ENCODE measurements around the gene SARNP.

The SARNP gene

GRCh38 chr12:55721601-55722213, 95.8 kb downstream of the SARNP start:
- H3K4me3 ChIP-seq (ENCODE audit: low read length), result no peak overlapping the region
- no peak overlapping the region for H3K4me2 ChIP-seq (ENCODE audit: low read length)
- H3K36me3 ChIP-seq (replicated peaks; ENCODE audit: low read depth, low read length), result peaks cover 7% of the 10 kb centered on the region
- H3K9ac ChIP-seq (ENCODE audit: low read length), result no peak overlapping the region
- peaks cover 6% of the 10 kb centered on the region; the same call in 1 of the 2 replicates for H3K79me2 ChIP-seq (ENCODE audit: low read length)
- no peak for TF ChIP-seq EZH2phosphoT487 (IDR thresholded peaks at IDR 0.05; ENCODE audit: low read depth)
- no peak for TF ChIP-seq CTCF (IDR thresholded peaks at IDR 0.05; ENCODE audit: low read depth, low read length)
- H3K4me1 ChIP-seq (ENCODE audit: low read length), result peaks cover 9% of the 10 kb centered on the region
- H2AFZ ChIP-seq (ENCODE audit: low read depth, low read length), result no peak overlapping the region
- no peaks in the 10 kb centered on the region for H3K9me3 ChIP-seq (ENCODE audit: insufficient read depth, low read length)
- H3K27me3 ChIP-seq (ENCODE audit: low read depth, low read length), result no peaks in the 10 kb centered on the region
- no peaks in the 10 kb centered on the region for H4K20me1 ChIP-seq (ENCODE audit: insufficient read depth, low read length)
- H3K27ac ChIP-seq (ENCODE audit: low read length), result no peak overlapping the region

GRCh38 chr12:55720894-55721444, 96.6 kb downstream of the SARNP start:
- peaks cover 7% of the 10 kb centered on the region; the same call in 1 of the 2 replicates for H3K79me2 ChIP-seq (ENCODE audit: low read length)
- TF ChIP-seq CTCF (IDR thresholded peaks at IDR 0.05; ENCODE audit: low read depth, low read length) (peak; percentile 32), EZH2phosphoT487 (IDR thresholded peaks at IDR 0.05; ENCODE audit: low read depth) (no peak)
- H3K27me3 ChIP-seq (ENCODE audit: low read depth, low read length), result no peaks in the 10 kb centered on the region
- no peak overlapping the region for H3K4me2 ChIP-seq (ENCODE audit: low read length)
- H2AFZ ChIP-seq (ENCODE audit: low read depth, low read length), result no peak overlapping the region
- no peaks in the 10 kb centered on the region for H3K9me3 ChIP-seq (ENCODE audit: insufficient read depth, low read length)
- H3K4me3 ChIP-seq (ENCODE audit: low read length), result no peak overlapping the region
- peaks cover 7% of the 10 kb centered on the region for H3K36me3 ChIP-seq (replicated peaks; ENCODE audit: low read depth, low read length)
- no peak overlapping the region for H3K27ac ChIP-seq (ENCODE audit: low read length)
- H4K20me1 ChIP-seq (ENCODE audit: insufficient read depth, low read length), result no peaks in the 10 kb centered on the region
- H3K4me1 ChIP-seq (ENCODE audit: low read length), result peaks cover 9% of the 10 kb centered on the region
- H3K9ac ChIP-seq (ENCODE audit: low read length), result no peak overlapping the region

DNA sequence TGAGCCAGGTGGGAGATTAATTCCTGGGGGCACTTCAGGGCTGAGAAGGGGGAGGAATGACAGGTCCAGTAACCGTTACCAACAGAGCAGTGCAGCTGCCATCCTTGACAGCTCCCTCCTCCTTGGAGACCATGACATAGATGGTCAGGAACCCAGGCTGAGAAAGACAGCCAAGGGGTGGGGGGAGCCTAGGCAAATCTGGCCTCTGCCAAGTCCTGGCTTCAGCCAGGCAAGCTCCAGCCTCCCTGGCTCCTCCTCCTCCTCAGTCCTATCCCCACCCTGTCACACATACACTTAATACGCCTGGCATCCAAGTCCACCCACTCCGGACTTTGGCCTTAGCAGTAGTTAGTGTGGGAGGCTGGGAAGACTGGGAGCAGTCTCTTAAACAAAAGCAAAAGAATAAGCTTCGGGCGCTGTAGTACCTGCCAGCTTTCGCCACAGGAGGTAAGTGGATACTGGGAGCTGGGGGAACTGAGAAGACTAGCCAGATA, 97.4 kb downstream of the SARNP start, which contains the start of gene RDH5:
RDH5 (plus strand) TSS at position 323 of the 494 bp plus-strand sequence. CDS start 792 bp downstream, outside the sequence.
- Histone ChIP-seq H2AFZ (ENCODE audit: low read depth, low read length) (no peak within 1 kb of the TSS), H3K4me3 (ENCODE audit: low read length) (no peak within 1 kb of the TSS), H3K79me2 (ENCODE audit: low read length) (peaks cover 7% of the 10 kb centered on the region; the same call in 1 of the 2 replicates), H3K27ac (ENCODE audit: low read length) (no peak within 1 kb of the TSS), H3K9ac (ENCODE audit: low read length) (no peak within 1 kb of the TSS), H3K36me3 (replicated peaks; ENCODE audit: low read depth, low read length) (peaks cover 7% of the 10 kb centered on the region), H3K4me1 (ENCODE audit: low read length) (peaks cover 15% of the 10 kb centered on the region), H3K4me2 (ENCODE audit: low read length) (no peak within 1 kb of the TSS), H4K20me1 (ENCODE audit: insufficient read depth, low read length) (no peaks in the 10 kb centered on the region), H3K27me3 (ENCODE audit: low read depth, low read length) (no peaks in the 10 kb centered on the region), H3K9me3 (ENCODE audit: insufficient read depth, low read length) (no peaks in the 10 kb centered on the region)
- no peak for TF ChIP-seq EZH2phosphoT487 (IDR thresholded peaks at IDR 0.05; ENCODE audit: low read depth)
- no peak for TF ChIP-seq CTCF (IDR thresholded peaks at IDR 0.05; ENCODE audit: low read depth, low read length)

DNA sequence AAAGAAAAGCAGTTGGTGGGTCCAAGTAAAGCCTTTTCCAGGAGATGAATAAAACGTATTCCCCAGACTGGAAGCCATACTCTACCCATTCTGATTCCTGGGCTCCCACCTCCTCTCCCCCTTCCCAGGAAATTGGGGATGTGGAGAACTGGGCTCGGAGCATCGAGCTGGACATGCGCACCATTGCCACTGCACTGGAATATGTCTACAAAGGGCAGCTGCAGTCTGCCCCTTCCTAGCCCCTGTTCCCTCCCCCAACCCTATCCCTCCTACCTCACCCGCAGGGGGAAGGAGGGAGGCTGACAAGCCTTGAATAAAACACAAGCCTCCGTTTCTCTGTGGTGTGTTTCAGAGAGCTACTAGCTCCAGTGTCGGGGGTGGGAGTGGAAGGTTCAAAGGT, 98.2 kb downstream of the SARNP start:
- H4K20me1 ChIP-seq (ENCODE audit: insufficient read depth, low read length), result no peaks in the 10 kb centered on the region
- H3K36me3 ChIP-seq (replicated peaks; ENCODE audit: low read depth, low read length), result peaks cover 3% of the 10 kb centered on the region
- H3K9me3 ChIP-seq (ENCODE audit: insufficient read depth, low read length), result no peaks in the 10 kb centered on the region
- peaks cover 15% of the 10 kb centered on the region for H3K4me1 ChIP-seq (ENCODE audit: low read length)
- no peak overlapping the region for H2AFZ ChIP-seq (ENCODE audit: low read depth, low read length)
- TF ChIP-seq EZH2phosphoT487 (IDR thresholded peaks at IDR 0.05; ENCODE audit: low read depth), result no peak
- no peak for TF ChIP-seq CTCF (IDR thresholded peaks at IDR 0.05; ENCODE audit: low read depth, low read length)
- H3K27me3 ChIP-seq (ENCODE audit: low read depth, low read length), result no peaks in the 10 kb centered on the region
- no peak overlapping the region for H3K4me2 ChIP-seq (ENCODE audit: low read length)
- no peak overlapping the region for H3K4me3 ChIP-seq (ENCODE audit: low read length)
- no peak overlapping the region for H3K27ac ChIP-seq (ENCODE audit: low read length)
- no peak overlapping the region for H3K9ac ChIP-seq (ENCODE audit: low read length)
- peaks cover 7% of the 10 kb centered on the region; the same call in 1 of the 2 replicates for H3K79me2 ChIP-seq (ENCODE audit: low read length)
